Loucy (cell line): Measurements from ENCODE around the gene DCX.

ENCODE experiments used
- EZH2phosphoT487 ChIP-seq: fragments of 200-600 bp; IDR thresholded peaks from 2 replicates; pipeline ENCODE4 v1.6.1; 2018; ENCODE audit warnings: antibody characterized with exemption, mild to moderate bottlenecking, moderate library complexity, borderline replicate concordance
- TF ChIP-seq, protein P1 (sequence below): fragments of 200-600 bp; sonication (generic); conservative IDR thresholded peaks from 2 replicates; pipeline ENCODE4 v1.5.1; 2014; ENCODE audit warnings: mild to moderate bottlenecking, antibody characterized with exemption, low read length

DNA sequence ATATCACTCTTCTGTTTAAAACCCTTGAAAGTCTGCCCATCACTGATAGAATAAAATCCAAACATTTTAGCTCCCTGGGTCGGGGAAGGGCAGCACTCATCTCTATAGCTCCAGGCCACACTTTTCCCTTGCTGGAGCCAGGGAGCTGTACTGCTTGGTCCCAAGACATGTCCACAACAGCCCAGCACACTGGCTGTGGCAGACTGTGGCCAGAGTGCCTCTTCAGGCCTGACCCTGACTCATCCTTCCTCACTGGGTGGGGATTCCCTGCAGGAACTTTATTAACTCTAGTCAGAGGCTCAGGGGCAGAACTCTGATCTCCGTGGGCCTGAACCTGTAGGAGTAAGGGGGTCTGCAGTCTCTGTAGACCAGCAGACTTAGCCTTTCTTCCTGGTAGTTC is 71.9 kb downstream of the DCX start:
- no peak for TF ChIP-seq EZH2phosphoT487
- TF ChIP-seq, protein P1, sequence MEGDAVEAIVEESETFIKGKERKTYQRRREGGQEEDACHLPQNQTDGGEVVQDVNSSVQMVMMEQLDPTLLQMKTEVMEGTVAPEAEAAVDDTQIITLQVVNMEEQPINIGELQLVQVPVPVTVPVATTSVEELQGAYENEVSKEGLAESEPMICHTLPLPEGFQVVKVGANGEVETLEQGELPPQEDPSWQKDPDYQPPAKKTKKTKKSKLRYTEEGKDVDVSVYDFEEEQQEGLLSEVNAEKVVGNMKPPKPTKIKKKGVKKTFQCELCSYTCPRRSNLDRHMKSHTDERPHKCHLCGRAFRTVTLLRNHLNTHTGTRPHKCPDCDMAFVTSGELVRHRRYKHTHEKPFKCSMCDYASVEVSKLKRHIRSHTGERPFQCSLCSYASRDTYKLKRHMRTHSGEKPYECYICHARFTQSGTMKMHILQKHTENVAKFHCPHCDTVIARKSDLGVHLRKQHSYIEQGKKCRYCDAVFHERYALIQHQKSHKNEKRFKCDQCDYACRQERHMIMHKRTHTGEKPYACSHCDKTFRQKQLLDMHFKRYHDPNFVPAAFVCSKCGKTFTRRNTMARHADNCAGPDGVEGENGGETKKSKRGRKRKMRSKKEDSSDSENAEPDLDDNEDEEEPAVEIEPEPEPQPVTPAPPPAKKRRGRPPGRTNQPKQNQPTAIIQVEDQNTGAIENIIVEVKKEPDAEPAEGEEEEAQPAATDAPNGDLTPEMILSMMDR = no peak
